PC-9 (cell line): ENCODE results near the gene TH. TPM values are rescaled to one million over a fixed set of nuclear protein-coding genes. Genes with fewer than 3 reads are reported as not detected.

ENCODE experiments used
- BruUV-seq: library from RNA; stranded (reverse); fragments of 400-500 nt; replicated peaks from 2 replicates; lab custom pipeline; 2021; lab: Mats Ljungman, UMichigan
- CTCF ChIA-PET: fragments of 300-600 bp; sonication (Branson Sonifier 250); formaldehyde crosslinking; loops from one replicate; lab custom pipeline; 2022; ENCODE audit warnings: antibody characterized with exemption; lab: Charles Lee
- POLR2A ChIA-PET: fragments of 300-600 bp; sonication (Branson Sonifier 250); formaldehyde crosslinking; loops from one replicate; lab custom pipeline; 2022; ENCODE audit warnings: antibody characterized with exemption; ENCODE audit not compliant: unreplicated experiment; lab: Charles Lee
- DNase-seq, 2 experiments: peaks; one replicate each; pipeline versions ENCODE4 v3.0.0 to v3.0.0-alpha.2; 2015 to 2022; ENCODE audit warnings: mixed read lengths in 1 of 2
- H2AFZ ChIP-seq: fragments of 200-600 bp; sonication (generic); 2 replicates; pipeline ENCODE4 v1.8.1; 2017; ENCODE audit warnings: antibody characterized with exemption
- H3F3A ChIP-seq: fragments of 200-600 bp; sonication (generic); 2 replicates; pipeline ENCODE4 v1.8.1; 2017; ENCODE audit warnings: antibody characterized with exemption, mild to moderate bottlenecking, low read depth; ENCODE audit not compliant: insufficient read depth
- H3K27ac ChIP-seq: fragments of 200-600 bp; sonication (generic); 2 replicates; pipeline ENCODE4 v1.6.1; 2016; ENCODE audit warnings: mixed run types
- H3K27me3 ChIP-seq: fragments of 200-600 bp; sonication (generic); 2 replicates; pipeline ENCODE4 v1.6.1; 2016; ENCODE audit warnings: low read depth, mixed run types; ENCODE audit not compliant: insufficient read depth
- H3K36me3 ChIP-seq: fragments of 200-600 bp; sonication (generic); 2 replicates; pipeline ENCODE4 v1.6.1; 2016; ENCODE audit warnings: low read depth, mixed run types
- H3K4me1 ChIP-seq: fragments of 200-600 bp; sonication (generic); replicated peaks from 2 replicates; pipeline ENCODE4 v1.6.1; 2016; ENCODE audit warnings: mixed run types; ENCODE audit not compliant: insufficient read depth
- H3K4me2 ChIP-seq: fragments of 200-600 bp; sonication (generic); 2 replicates; pipeline ENCODE4 v1.6.1; 2017; ENCODE audit warnings: mixed run types
- H3K4me3 ChIP-seq: fragments of 200-600 bp; sonication (generic); 2 replicates; pipeline ENCODE4 v1.6.1; 2016; ENCODE audit warnings: mixed run types
- H3K79me2 ChIP-seq: fragments of 200-600 bp; sonication (generic); 2 replicates; pipeline ENCODE4 v1.6.1; 2017; ENCODE audit warnings: low read depth, mixed run types
- H3K9me2 ChIP-seq: fragments of 200-600 bp; sonication (generic); 2 replicates; pipeline ENCODE4 v1.8.1; 2017; ENCODE audit warnings: mild to moderate bottlenecking; ENCODE audit not compliant: insufficient read depth
- H3K9me3 ChIP-seq: fragments of 200-600 bp; sonication (generic); 2 replicates; pipeline ENCODE4 v1.8.1; 2016; ENCODE audit warnings: low read depth; ENCODE audit not compliant: insufficient read depth
- H4K20me1 ChIP-seq: fragments of 200-600 bp; sonication (generic); 2 replicates; pipeline ENCODE4 v1.8.1; 2017; ENCODE audit not compliant: insufficient read depth
- EZH2 ChIP-seq: fragments of 200-600 bp; sonication (generic); IDR thresholded peaks from 2 replicates; pipeline ENCODE4 v1.8.0; 2017; ENCODE audit warnings: antibody characterized with exemption, low read depth
- intact Hi-C: fragments of 100-400 bp; cut with micrococcal nuclease; formaldehyde crosslinking; loops from one replicate; pipeline ENCODE4 v1.10.0; 2022; ENCODE audit not compliant: unreplicated experiment
- total RNA-seq: library from RNA; stranded (reverse); gene quantifications from 2 replicates; pipeline ENCODE4 v1.2.3, GENCODE V29; 2021
- TF ChIP-seq, protein P1 (sequence below): fragments of 200-600 bp; sonication (generic); conservative IDR thresholded peaks from 2 replicates; pipeline ENCODE4 v1.6.1; 2017; ENCODE audit warnings: mixed run types, antibody characterized with exemption, mild to moderate bottlenecking, moderate library complexity

The TH gene
- total RNA-seq, 1 experiment from 2014 or later, result 2.2 TPM

DNA sequence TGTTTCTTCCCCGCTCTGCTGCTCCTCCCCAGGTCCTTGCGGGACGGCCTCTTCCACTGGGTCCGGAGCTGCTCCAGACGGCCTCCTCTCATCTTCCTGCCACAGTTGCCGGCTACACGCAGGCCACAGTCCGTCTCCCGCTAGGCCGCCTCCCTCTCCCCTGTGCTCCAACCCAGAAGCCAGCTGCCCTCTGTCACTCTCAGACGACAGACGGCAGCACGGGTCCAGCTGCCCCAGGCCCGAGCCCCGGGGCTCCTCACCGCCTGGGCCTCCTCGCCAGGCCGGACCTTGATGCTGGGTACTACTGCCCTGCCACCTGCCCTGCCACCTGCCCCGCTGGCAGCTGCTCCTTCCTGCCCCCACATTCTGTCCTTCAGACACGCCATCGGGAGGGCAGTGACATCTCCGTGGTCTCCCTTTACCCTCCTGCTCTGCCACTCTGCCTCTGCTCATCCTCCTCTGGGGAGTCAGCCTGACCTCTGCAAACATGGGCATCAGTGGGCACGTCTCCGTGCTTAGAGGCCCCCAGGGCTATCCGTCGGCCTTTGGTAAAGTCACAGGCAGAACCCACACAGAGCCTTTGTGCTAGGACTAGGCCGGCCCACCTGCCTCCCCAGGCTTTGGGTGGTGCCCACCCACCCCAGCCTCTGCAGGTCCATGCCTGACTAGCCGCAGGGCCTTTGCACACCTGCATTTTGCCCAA is 43.1 kb upstream of the TH start:
- Histone ChIP-seq H3F3A (no peaks in the 10 kb centered on the region), H3K4me2 (no peak overlapping the region), H3K36me3 (no peaks in the 10 kb centered on the region), H3K4me3 (no peak overlapping the region), H3K27ac (no peak overlapping the region), H4K20me1 (no peaks in the 10 kb centered on the region), H3K9me2 (no peaks in the 10 kb centered on the region), H3K9me3 (no peaks in the 10 kb centered on the region), H3K27me3 (no peaks in the 10 kb centered on the region), H2AFZ (no peak overlapping the region), H3K79me2 (no peaks in the 10 kb centered on the region), H3K4me1 (no peaks in the 10 kb centered on the region)
- intact Hi-C loops, result no loop called here
- no TSS peak for BruUV-seq
- DNase-seq, result no peak
- ChIA-PET POLR2A (no interaction called here), CTCF (no interaction called here)
- TF ChIP-seq, protein P1, sequence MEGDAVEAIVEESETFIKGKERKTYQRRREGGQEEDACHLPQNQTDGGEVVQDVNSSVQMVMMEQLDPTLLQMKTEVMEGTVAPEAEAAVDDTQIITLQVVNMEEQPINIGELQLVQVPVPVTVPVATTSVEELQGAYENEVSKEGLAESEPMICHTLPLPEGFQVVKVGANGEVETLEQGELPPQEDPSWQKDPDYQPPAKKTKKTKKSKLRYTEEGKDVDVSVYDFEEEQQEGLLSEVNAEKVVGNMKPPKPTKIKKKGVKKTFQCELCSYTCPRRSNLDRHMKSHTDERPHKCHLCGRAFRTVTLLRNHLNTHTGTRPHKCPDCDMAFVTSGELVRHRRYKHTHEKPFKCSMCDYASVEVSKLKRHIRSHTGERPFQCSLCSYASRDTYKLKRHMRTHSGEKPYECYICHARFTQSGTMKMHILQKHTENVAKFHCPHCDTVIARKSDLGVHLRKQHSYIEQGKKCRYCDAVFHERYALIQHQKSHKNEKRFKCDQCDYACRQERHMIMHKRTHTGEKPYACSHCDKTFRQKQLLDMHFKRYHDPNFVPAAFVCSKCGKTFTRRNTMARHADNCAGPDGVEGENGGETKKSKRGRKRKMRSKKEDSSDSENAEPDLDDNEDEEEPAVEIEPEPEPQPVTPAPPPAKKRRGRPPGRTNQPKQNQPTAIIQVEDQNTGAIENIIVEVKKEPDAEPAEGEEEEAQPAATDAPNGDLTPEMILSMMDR, result no peak
- no peak for TF ChIP-seq EZH2

- CTCF ChIA-PET, result no interaction called here
- Histone ChIP-seq H3K36me3 (no peaks in the 10 kb centered on the region), H2AFZ (no peak overlapping the region), H3K27ac (no peak overlapping the region), H3K4me3 (no peak overlapping the region), H3K4me2 (no peak overlapping the region), H3F3A (no peaks in the 10 kb centered on the region), H3K27me3 (no peaks in the 10 kb centered on the region), H3K9me3 (no peaks in the 10 kb centered on the region), H4K20me1 (no peaks in the 10 kb centered on the region), H3K4me1 (no peaks in the 10 kb centered on the region), H3K79me2 (no peaks in the 10 kb centered on the region), H3K9me2 (no peaks in the 10 kb centered on the region)
- DNase-seq, result no peak
- intact Hi-C loops, result no loop called here
- no TSS peak for BruUV-seq
- POLR2A ChIA-PET, result no interaction called here
- TF ChIP-seq, protein P1, result no peak
- no peak for TF ChIP-seq EZH2
Measured at GRCh38 chr11:2213890-2214526, 42.4 kb upstream of the TH start.

DNA sequence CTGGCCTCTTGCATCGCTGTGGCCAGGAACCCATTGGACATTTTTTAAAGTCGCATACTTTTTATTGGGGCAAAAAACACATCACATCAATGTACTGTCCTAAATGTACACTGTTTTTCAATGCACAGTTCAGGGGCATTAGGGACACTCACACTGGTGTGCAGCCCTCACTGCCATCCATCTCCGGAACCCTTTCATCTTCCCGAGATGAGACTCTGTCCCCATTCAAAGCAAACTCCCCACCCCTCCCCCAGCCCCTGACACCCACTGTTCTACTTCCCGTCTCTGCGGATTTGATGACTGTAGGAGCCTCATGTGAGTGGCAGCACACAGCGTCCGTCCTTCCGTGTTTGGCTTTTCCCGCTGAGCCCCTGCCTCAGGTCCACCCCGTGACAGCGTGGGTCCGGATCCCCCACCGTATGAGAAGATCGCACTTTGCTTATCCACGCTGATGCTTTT is 41.8 kb upstream of the TH start:
- TF ChIP-seq, protein P1, result no peak
- no peak for TF ChIP-seq EZH2
- no peaks in the 10 kb centered on the region for H3K27me3 ChIP-seq
- H3K4me1 ChIP-seq, result no peaks in the 10 kb centered on the region
- no peaks in the 10 kb centered on the region for H3K36me3 ChIP-seq
- intact Hi-C loops, result no loop called here
- POLR2A ChIA-PET, result no interaction called here
- no peak overlapping the region for H3K27ac ChIP-seq
- BruUV-seq, result no TSS peak
- no peaks in the 10 kb centered on the region for H3F3A ChIP-seq
- DNase-seq, result no peak
- no peak overlapping the region for H2AFZ ChIP-seq
- H3K9me3 ChIP-seq, result no peaks in the 10 kb centered on the region
- H4K20me1 ChIP-seq, result no peaks in the 10 kb centered on the region
- H3K4me2 ChIP-seq, result no peak overlapping the region
- CTCF ChIA-PET, result no interaction called here
- H3K79me2 ChIP-seq, result no peaks in the 10 kb centered on the region
- H3K9me2 ChIP-seq, result no peaks in the 10 kb centered on the region
- no peak overlapping the region for H3K4me3 ChIP-seq
